Endometrium (tissue), 2 donors: ENCODE measurements around the gene ACVR1.
A peak's percentile ranks its signal among the peaks of the same experiment; 100 is the strongest.

ENCODE experiments used
- FAIRE-seq: peaks from 2 replicates; lab custom pipeline; 2012; peaks lifted over from hg19 to GRCh38; lab: Jason Lieb, UNC
- donor health status: control.
- donor health status: control.

The ACVR1 gene

GRCh38 chr2:157876066-157876785 is at the start of gene ACVR1:
ACVR1 (minus strand) TSS chr2:157876330; CDS start chr2:157799493, 76,837 bp downstream.
- FAIRE-seq: no peak

GRCh38 chr2:157925071-157925470 is 48.9 kb upstream of the ACVR1 start:
- no peak for FAIRE-seq

GRCh38 chr2:157923598-157924217 is 47.6 kb upstream of the ACVR1 start:
- FAIRE-seq: no peak

GRCh38 chr2:157922815-157923214 is 46.7 kb upstream of the ACVR1 start:
- FAIRE-seq: no peak

GRCh38 chr2:157922336-157922735 is 46.2 kb upstream of the ACVR1 start:
- no peak for FAIRE-seq

- peak; percentile 70 for FAIRE-seq
These were observed 44.6 kb upstream of the ACVR1 start for GRCh38 chr2:157920736-157921135.

GRCh38 chr2:157919181-157919580 is 43.1 kb upstream of the ACVR1 start:
- FAIRE-seq: no peak

GRCh38 chr2:157918319-157918718 is 42.2 kb upstream of the ACVR1 start:
- FAIRE-seq: no peak

GRCh38 chr2:157911750-157912149 is 35.6 kb upstream of the ACVR1 start:
- FAIRE-seq: no peak

GRCh38 chr2:157911246-157911645 is 35.1 kb upstream of the ACVR1 start:
- FAIRE-seq: no peak

GRCh38 chr2:157905092-157905491 is 29.0 kb upstream of the ACVR1 start:
- FAIRE-seq: no peak

GRCh38 chr2:157903626-157904025 is 27.5 kb upstream of the ACVR1 start:
- FAIRE-seq: no peak

GRCh38 chr2:157903151-157903550 is 27.0 kb upstream of the ACVR1 start:
- no peak for FAIRE-seq

- no peak for FAIRE-seq
These were observed 26.6 kb upstream of the ACVR1 start for GRCh38 chr2:157902692-157903091.

GRCh38 chr2:157901325-157901724 is 25.2 kb upstream of the ACVR1 start:
- FAIRE-seq: no peak

- FAIRE-seq: no peak
These were observed 24.6 kb upstream of the ACVR1 start for GRCh38 chr2:157900684-157901083.

GRCh38 chr2:157900203-157900602 is 24.1 kb upstream of the ACVR1 start:
- FAIRE-seq: no peak

GRCh38 chr2:157899125-157899839 is 23.2 kb upstream of the ACVR1 start:
- FAIRE-seq: no peak

- FAIRE-seq: no peak
These were observed 22.5 kb upstream of the ACVR1 start for GRCh38 chr2:157898591-157898996.

- no peak for FAIRE-seq
These were observed 21.2 kb upstream of the ACVR1 start for GRCh38 chr2:157897106-157897971.

GRCh38 chr2:157895531-157895930 is 19.4 kb upstream of the ACVR1 start:
- FAIRE-seq: no peak
